Measurements from ENCODE around the gene CCDC85B.

Gene CCDC85B

GRCh38 chr11:65852508-65853245, 37.8 kb upstream of the CCDC85B start:
- CTCF ChIA-PET: interaction anchor here (1.3 to 5.1 kb wide), 5 partner anchors 9 to 226 kb away, joined by 3 to 29 read pairs (median 4); partner anchors contain the start of genes KAT5 and SNX32
- POLR2A ChIA-PET: interaction anchor here (0.6 to 1.8 kb wide), 7 partner anchors 19 to 735 kb away, joined by 3 to 12 read pairs (median 4); partner anchors contain the start of genes FIBP, KAT5, PCNX3 and SNX32
- no peak for DNase-seq (ENCODE audit: extremely low spot score)
- no peak for TF ChIP-seq CTCF (IDR thresholded peaks at IDR 0.05; ENCODE audit: control extremely low read depth, extremely low read depth, low read depth, missing control alignments)

GRCh38 chr11:65853246-65853979, 37.1 kb upstream of the CCDC85B start:
- CTCF ChIA-PET: interaction anchor here (1.3 to 5.1 kb wide), 4 partner anchors 20 to 227 kb away, joined by 3 to 29 read pairs (median 4); partner anchors contain the start of genes CCDC85B and SNX32
- POLR2A ChIA-PET: interaction anchor here (0.6 to 1.8 kb wide), 4 partner anchors 35 to 84 kb away, joined by 3 to 12 read pairs (median 5); partner anchors contain the start of gene FIBP

GRCh38 chr11:65854161-65854592, 36.3 kb upstream of the CCDC85B start:
- ChIA-PET CTCF (interaction anchor here (1.6 to 5.1 kb wide), 2 partner anchors 31 to 36 kb away, joined by 3 to 29 read pairs; partner anchors contain the start of gene CCDC85B), POLR2A (interaction anchor here (0.5 to 0.6 kb wide), 3 partner anchors 9 to 178 kb away, joined by 4 to 10 read pairs (median 5); no protein-coding TSS in a partner anchor)
- DNase-seq (ENCODE audit: extremely low spot score): no peak
- no peak for TF ChIP-seq CTCF (IDR thresholded peaks at IDR 0.05; ENCODE audit: control extremely low read depth, extremely low read depth, low read depth, missing control alignments)

More at GRCh38 chr11:65853246-65853979, 37.1 kb upstream of the CCDC85B start:
- DNase-seq (ENCODE audit: extremely low spot score): no peak
- TF ChIP-seq CTCF (IDR thresholded peaks at IDR 0.05; ENCODE audit: control extremely low read depth, extremely low read depth, low read depth, missing control alignments): no peak

GRCh38 chr11:65854852-65855837, 35.3 kb upstream of the CCDC85B start:
- ChIA-PET POLR2A (interaction anchor here (0.6 to 0.8 kb wide), 2 partner anchors 8 to 177 kb away, joined by 3 to 5 read pairs; no protein-coding TSS in a partner anchor), CTCF (interaction anchor here (1.6 kb wide), 1 partner anchor 35 kb away, joined by 3 read pairs; the partner anchor contains the start of gene CCDC85B)
- no peak for TF ChIP-seq CTCF (IDR thresholded peaks at IDR 0.05; ENCODE audit: control extremely low read depth, extremely low read depth, low read depth, missing control alignments)
- DNase-seq (ENCODE audit: extremely low spot score): no peak

GRCh38 chr11:65855927-65856363, 34.5 kb upstream of the CCDC85B start:
- POLR2A ChIA-PET: interaction anchor here (0.8 kb wide), 1 partner anchor 9 kb away, joined by 3 read pairs; no protein-coding TSS in a partner anchor
- DNase-seq (ENCODE audit: extremely low spot score): no peak
- CTCF ChIA-PET: no interaction called here
- no peak for TF ChIP-seq CTCF (IDR thresholded peaks at IDR 0.05; ENCODE audit: control extremely low read depth, extremely low read depth, low read depth, missing control alignments)
